K562 (cell line): ENCODE results near the gene ADAM33. TPM values are rescaled to one million over a fixed set of nuclear protein-coding genes. Genes with fewer than 3 reads are reported as not detected.

Experiments
- ATAC-seq: fragments of 200-7000 bp; cut with Tn5 transposase; 3 replicates; pipeline ENCODE4 v1.9.1; 2020; ENCODE audit warnings: moderate library complexity
- BruUV-seq: library from RNA; stranded (reverse); fragments of 400-500 nt; replicated peaks from 2 replicates; lab custom pipeline; 2021; lab: Mats Ljungman, UMichigan
- CTCF ChIA-PET: fragments of 300-600 bp; formaldehyde crosslinking; extraction: SDS; loops from one replicate; lab custom pipeline; 2021; ENCODE audit warnings: low intra/inter-chr PET ratio; lab: Yijun Ruan, JAX
- POLR2A ChIA-PET: fragments of 300-600, 350-650 bp; sonication (Branson Sonifier 250); formaldehyde crosslinking; extraction: SDS; loops from one replicate; lab custom pipeline; 2021; ENCODE audit warnings: antibody characterized with exemption, inconsistent platforms; lab: Yijun Ruan, JAX
- DNase-seq, 4 experiments: peaks; one replicate each; pipeline versions ENCODE4 v3.0.0 to v3.0.0-alpha.2; 2011 to 2018; ENCODE audit warnings: low spot score in 3 of 4, mixed read lengths in 3 of 4; ENCODE audit errors: extremely low read depth in 1 of 4
- FAIRE-seq: peaks from 2 replicates; lab custom pipeline; 2011; peaks lifted over from hg19 to GRCh38; lab: Jason Lieb, UNC
- H2AFZ ChIP-seq: 2 replicates; pipeline ENCODE4 v1.6.0; 2011; ENCODE audit warnings: low read depth, low read length, control low read depth, inconsistent platforms
- H3K27ac ChIP-seq: fragments of 200-600 bp; 3 replicates; pipeline ENCODE4 v1.8.0; 2011; ENCODE audit warnings: low read depth, mild to moderate bottlenecking, control low read depth, inconsistent platforms, low read length, moderate library complexity, mixed read lengths; ENCODE audit errors: extremely low read depth
- H3K27me3 ChIP-seq, 2 experiments: fragments of 300-600 bp in 1 of 2; 2 replicates in 1 of 2; 3 replicates in 1 of 2; pipeline versions ENCODE4 v1.6.0 to v1.8.0; 2011; ENCODE audit warnings: inconsistent platforms in 2 of 2, low read length in 2 of 2, mild to moderate bottlenecking in 1 of 2, mixed read lengths in 1 of 2, moderate library complexity in 1 of 2; ENCODE audit not compliant: control insufficient read depth in 2 of 2, insufficient read depth in 2 of 2
- H3K36me3 ChIP-seq: fragments of 300-600 bp; 3 replicates; pipeline ENCODE4 v1.8.0; 2011; ENCODE audit warnings: mild to moderate bottlenecking, low read length, inconsistent platforms; ENCODE audit not compliant: control insufficient read depth, insufficient read depth
- H3K4me1 ChIP-seq, 2 experiments: fragments of 200-600 bp in 1 of 2; replicated peaks in 1 of 2; 2 replicates in 1 of 2; 3 replicates in 1 of 2; pipeline versions ENCODE4 v1.5.1 to v1.8.0; 2011; ENCODE audit warnings: inconsistent platforms in 2 of 2, low read length in 2 of 2, mild to moderate bottlenecking in 1 of 2, mixed read lengths in 1 of 2, moderate library complexity in 1 of 2; ENCODE audit not compliant: control insufficient read depth in 2 of 2, insufficient read depth in 2 of 2
- H3K4me2 ChIP-seq: 2 replicates; pipeline ENCODE4 v1.6.1; 2011; ENCODE audit warnings: low read length, control low read depth, inconsistent platforms, mixed read lengths; ENCODE audit not compliant: insufficient read depth
- H3K4me3 ChIP-seq: fragments of 200-600 bp; sonication (generic), shearing (Covaris generic); 2 replicates; pipeline ENCODE4 v1.5.1; 2016; ENCODE audit warnings: control low read depth, inconsistent platforms
- H3K79me2 ChIP-seq: fragments of 200-600 bp; 3 replicates; pipeline ENCODE4 v1.8.0; 2011; ENCODE audit warnings: low read length, inconsistent platforms; ENCODE audit not compliant: control insufficient read depth, insufficient read depth
- H3K9ac ChIP-seq, 2 experiments: 2 replicates each; pipeline versions ENCODE4 v1.6.0 to v1.6.1; 2011; ENCODE audit warnings: low read depth in 2 of 2, low read length in 2 of 2, control low read depth in 1 of 2, inconsistent platforms in 1 of 2, mild to moderate bottlenecking in 1 of 2, mixed read lengths in 1 of 2; ENCODE audit not compliant: insufficient read depth in 1 of 2
- H3K9me1 ChIP-seq: one replicate; pipeline ENCODE4 v1.6.0; 2011; ENCODE audit warnings: inconsistent platforms, mild to moderate bottlenecking, low read length, moderate library complexity; ENCODE audit not compliant: control insufficient read depth, insufficient read depth
- H3K9me3 ChIP-seq: replicated peaks from 2 replicates; pipeline ENCODE4 v1.5.1; 2011; ENCODE audit warnings: low read depth, low read length, inconsistent platforms; ENCODE audit not compliant: control insufficient read depth, insufficient read depth
- H4K20me1 ChIP-seq: replicated peaks from 2 replicates; pipeline ENCODE4 v1.6.1; 2011; ENCODE audit warnings: low read length, inconsistent platforms, mixed read lengths; ENCODE audit not compliant: control insufficient read depth, insufficient read depth
- BCOR ChIP-seq: fragments of 450-650 bp; IDR thresholded peaks from 2 replicates; pipeline ENCODE4 v1.6.1; 2016
- BMI1 ChIP-seq: fragments of 150-350 bp; IDR thresholded peaks from 2 replicates; pipeline ENCODE4 v1.6.1; 2014; ENCODE audit warnings: low read length
- RBM25 ChIP-seq: fragments of 200-400 bp; formaldehyde crosslinking; IDR thresholded peaks from 2 replicates; pipeline ENCODE4 v1.6.1; 2018; ENCODE audit warnings: low read length, low read depth, moderate library complexity; ENCODE audit not compliant: severe bottlenecking
- ZFP36 ChIP-seq: fragments of 150-350 bp; IDR thresholded peaks from 2 replicates; pipeline ENCODE4 v1.6.1; 2018; ENCODE audit warnings: low read length, low read depth; ENCODE audit not compliant: partially characterized antibody
- WGBS: fragments of 100-300 bp; shearing (Covaris generic); methylation state at CpG from one replicate; pipeline ENCODE4 v1.1.6; 2016; ENCODE audit warnings: low coverage, mixed read lengths; ENCODE audit not compliant: insufficient coverage; ENCODE audit errors: missing lambda C conversion rate; 5-methylcytosine and 5-hydroxymethylcytosine counted together
- in situ Hi-C: fragments of 300-500 bp; cut with MboI; formaldehyde crosslinking; loops from 4 replicates; pipeline ENCODE4 v1.15.0; 2018; ENCODE audit warnings: inconsistent platforms, mixed read lengths
- intact Hi-C: fragments of 100-400 bp; cut with micrococcal nuclease; formaldehyde crosslinking; loops from 2 replicates; pipeline ENCODE4 v1.14.2; 2022
- polyA plus RNA-seq, 8 experiments: library from polyadenylated mRNA; depleted of rRNA in 4 of 8; stranded (reverse) in 5 of 8; unstranded in 3 of 8; fragments of >200 nt; fragmentation: Nextera tagmentation in 2 of 8; fragmentation: Illumina TruSeq in 1 of 8; extraction: Ambion mirVana in 2 of 8; extraction: Trizol in 1 of 8; gene quantifications; 2 replicates each; pipeline versions ENCODE4 v1.2.1 to v1.2.3, GENCODE V29; 2011 to 2014; ENCODE audit warnings: inconsistent platforms in 1 of 8, missing spikeins in 1 of 8
- total RNA-seq, 7 experiments: library from RNA; depleted of rRNA in 6 of 7; stranded (reverse); fragments of >200 nt in 6 of 7; fragmentation: Illumina TruSeq in 2 of 7; extraction: Trizol in 2 of 7; gene quantifications; 2 replicates each; pipeline versions ENCODE4 v1.2.1 to v1.2.3, GENCODE V29; 2011 to 2021; ENCODE audit warnings: low replicate concordance in 1 of 7

Gene ADAM33
- total and polyA plus RNA-seq, 9 of the 15 experiments (the other 6 are each of a cell fraction or from before 2014, with no cell fraction given): not detected

DNA sequence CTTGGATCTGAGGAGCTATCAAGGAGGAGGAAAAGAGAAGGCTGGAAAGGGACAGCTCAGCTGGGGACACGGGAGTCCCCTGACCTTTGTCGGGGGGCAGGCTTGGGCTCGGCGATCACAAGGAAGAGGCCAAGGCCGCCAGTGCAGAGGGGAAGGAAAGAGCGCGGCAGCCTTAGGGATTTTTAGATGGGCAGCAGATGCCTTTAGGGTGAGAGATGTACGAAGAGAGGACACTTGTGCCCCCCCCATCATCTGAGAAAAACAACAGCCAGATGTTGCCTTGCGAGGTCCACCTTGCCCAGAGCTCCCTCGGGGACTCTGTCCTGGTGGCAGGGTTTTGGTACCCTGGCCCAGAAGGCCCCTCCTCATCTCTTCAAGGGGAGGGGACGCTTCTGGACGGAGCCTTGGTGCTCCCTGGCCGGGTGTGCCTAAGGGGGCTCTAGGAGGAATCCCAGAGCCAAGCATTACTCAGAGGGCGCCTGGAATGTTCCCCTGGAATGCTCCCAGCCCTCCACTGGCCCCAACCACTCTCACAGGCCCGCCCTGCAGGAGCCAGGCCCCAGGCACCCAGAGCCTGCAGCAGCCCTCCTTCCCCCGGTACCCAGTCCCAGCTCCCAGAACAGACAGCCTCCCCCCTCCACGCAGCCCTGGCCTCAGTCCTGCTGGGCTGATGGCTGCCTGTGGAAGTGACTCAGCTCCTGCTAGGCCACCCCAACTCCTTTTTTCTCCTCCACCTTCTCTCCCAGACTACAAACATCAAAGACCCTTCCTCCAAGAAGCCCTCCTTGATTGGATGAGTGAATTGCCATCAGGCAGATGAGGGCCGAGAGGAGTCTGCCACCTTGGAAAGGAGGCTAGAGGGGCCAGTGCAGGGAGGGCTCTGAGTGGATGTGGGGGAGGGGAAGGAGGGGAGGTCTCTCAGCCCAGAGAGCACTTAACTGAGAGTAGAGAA lies 1.8 kb downstream of the ADAM33 start:
- peaks cover 0 to 30% of the 10 kb centered on the region in 2 experiments; a peak in 2 of 5 replicates for H3K4me1 ChIP-seq
- CTCF ChIA-PET: no interaction called here
- no TSS peak for BruUV-seq
- TF ChIP-seq ZFP36 (peak; percentile 95), BMI1 (no peak), RBM25 (peak; percentile 38), BCOR (peak; percentile 52; the same call in 1 of the 2 replicates)
- TF ChIP-seq, all 486 proteins: peak for 3
- ATAC-seq (no peak), DNase-seq (no peak), FAIRE-seq (no peak)
- in situ Hi-C loops (no loop called here), intact Hi-C loops (loop anchor here (10.0 kb wide), 1 partner anchor 105 kb away; the partner anchor contains the start of genes CENPB and SPEF1)
- H3K4me2 ChIP-seq: no peak overlapping the region
- peaks cover 0 to 6% of the 10 kb centered on the region in 2 experiments; a peak in 2 of 5 replicates for H3K27me3 ChIP-seq
- no peaks in the 10 kb centered on the region for H4K20me1 ChIP-seq
- no peak overlapping the region for H3K4me3 ChIP-seq
- WGBS: 26% methylated on average over 5 of the region's 18 CpGs
- POLR2A ChIA-PET: no interaction called here
- H3K9me1 ChIP-seq: no peaks in the 10 kb centered on the region
- H3K79me2 ChIP-seq: no peaks in the 10 kb centered on the region
- no peak overlapping the region for H3K27ac ChIP-seq
- no peak overlapping the region for H2AFZ ChIP-seq
- no peaks in the 10 kb centered on the region for H3K9me3 ChIP-seq
- no peak overlapping the region for H3K9ac ChIP-seq
- H3K36me3 ChIP-seq: no peaks in the 10 kb centered on the region
